Measurements from ENCODE around the gene BTG2.

DNA sequence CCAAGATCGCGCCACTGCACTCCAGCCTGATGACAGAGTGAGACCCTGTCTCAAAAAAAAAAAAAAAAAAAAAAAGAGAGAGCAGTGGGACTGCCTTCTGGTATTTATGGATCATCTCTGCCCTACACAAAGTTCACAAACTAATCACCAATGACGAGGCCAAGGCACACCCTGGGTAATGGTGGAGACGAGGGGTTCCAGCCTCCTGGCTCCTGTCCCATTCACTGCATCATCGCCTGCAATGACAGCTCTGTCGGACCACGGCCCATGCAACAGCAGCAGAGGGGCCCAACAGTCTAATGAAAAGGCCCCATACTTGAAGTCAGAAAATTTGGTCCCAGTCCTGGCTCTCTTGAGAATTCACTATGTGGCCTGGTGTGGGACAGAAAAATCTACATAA lies 2.9 kb upstream of the BTG2 start:
- TF ChIP-seq, protein P1, sequence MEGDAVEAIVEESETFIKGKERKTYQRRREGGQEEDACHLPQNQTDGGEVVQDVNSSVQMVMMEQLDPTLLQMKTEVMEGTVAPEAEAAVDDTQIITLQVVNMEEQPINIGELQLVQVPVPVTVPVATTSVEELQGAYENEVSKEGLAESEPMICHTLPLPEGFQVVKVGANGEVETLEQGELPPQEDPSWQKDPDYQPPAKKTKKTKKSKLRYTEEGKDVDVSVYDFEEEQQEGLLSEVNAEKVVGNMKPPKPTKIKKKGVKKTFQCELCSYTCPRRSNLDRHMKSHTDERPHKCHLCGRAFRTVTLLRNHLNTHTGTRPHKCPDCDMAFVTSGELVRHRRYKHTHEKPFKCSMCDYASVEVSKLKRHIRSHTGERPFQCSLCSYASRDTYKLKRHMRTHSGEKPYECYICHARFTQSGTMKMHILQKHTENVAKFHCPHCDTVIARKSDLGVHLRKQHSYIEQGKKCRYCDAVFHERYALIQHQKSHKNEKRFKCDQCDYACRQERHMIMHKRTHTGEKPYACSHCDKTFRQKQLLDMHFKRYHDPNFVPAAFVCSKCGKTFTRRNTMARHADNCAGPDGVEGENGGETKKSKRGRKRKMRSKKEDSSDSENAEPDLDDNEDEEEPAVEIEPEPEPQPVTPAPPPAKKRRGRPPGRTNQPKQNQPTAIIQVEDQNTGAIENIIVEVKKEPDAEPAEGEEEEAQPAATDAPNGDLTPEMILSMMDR (conservative IDR thresholded peaks at IDR 0.05; ENCODE audit: low read depth, low read length), result no peak
- no peak for TF ChIP-seq EZH2phosphoT487 (IDR thresholded peaks at IDR 0.05; ENCODE audit: borderline replicate concordance, low read length)
- no peak for TF ChIP-seq EZH2 (IDR thresholded peaks at IDR 0.05; ENCODE audit: low read length, unreplicated experiment)

Data from PC-3 (cell line).